NCI-H1436 (cell line): ENCODE data around the gene SLC25A41.
"Not testable (repeated sequence)": the region's sequence is repeated elsewhere in the genome, so short reads cannot be mapped to it uniquely, and the experiment has no call there.

Experiments
- DNase-seq: peaks from one replicate; lab custom pipeline; 2025; lab: John Stamatoyannopoulos, UW

Gene SLC25A41

GRCh38 chr19:6412061-6412446 is 21.5 kb downstream of the SLC25A41 start:
- no peak for DNase-seq

GRCh38 chr19:6409346-6409745 is 24.2 kb downstream of the SLC25A41 start:
- DNase-seq = no peak

GRCh38 chr19:6406401-6406800 is 27.2 kb downstream of the SLC25A41 start:
- no peak for DNase-seq

GRCh38 chr19:6402837-6403608 is 30.5 kb downstream of the SLC25A41 start:
- DNase-seq = no peak

GRCh38 chr19:6402058-6402457 is 31.5 kb downstream of the SLC25A41 start:
- DNase-seq = no peak

GRCh38 chr19:6400062-6400944 is 33.3 kb downstream of the SLC25A41 start:
- DNase-seq = not testable (repeated sequence)

- DNase-seq = no peak
Measured at GRCh38 chr19:6396305-6396704, 37.3 kb downstream of the SLC25A41 start.

- no peak for DNase-seq
Measured at GRCh38 chr19:6394831-6395230, 38.7 kb downstream of the SLC25A41 start.

- DNase-seq = no peak
Measured at GRCh38 chr19:6393983-6394412, 39.6 kb downstream of the SLC25A41 start.

- peak; percentile 95 for DNase-seq
Measured at GRCh38 chr19:6393074-6393982, 40.2 kb downstream of the SLC25A41 start, which contains the start of gene GTF2F1. Gene GTF2F1 (minus strand): TSS chr19:6393164. CDS start chr19:6392995, 169 bp downstream.

GRCh38 chr19:6392221-6393073 is 41.1 kb downstream of the SLC25A41 start:
- DNase-seq = no peak

- DNase-seq = no peak
Measured at GRCh38 chr19:6387372-6387771, 46.2 kb downstream of the SLC25A41 start.

GRCh38 chr19:6384381-6384780 is 49.2 kb downstream of the SLC25A41 start:
- DNase-seq = no peak

- DNase-seq = no peak
Measured at GRCh38 chr19:6383188-6383587, 50.4 kb downstream of the SLC25A41 start.

- DNase-seq = no peak
Measured at GRCh38 chr19:6381030-6381750, 52.4 kb downstream of the SLC25A41 start.

- no peak for DNase-seq
Measured at GRCh38 chr19:6379744-6380143, 53.8 kb downstream of the SLC25A41 start.

- DNase-seq = no peak
Measured at GRCh38 chr19:6378486-6378885, 55.1 kb downstream of the SLC25A41 start.

GRCh38 chr19:6378041-6378440 is 55.5 kb downstream of the SLC25A41 start:
- no peak for DNase-seq

- DNase-seq = no peak
Measured at GRCh38 chr19:6376512-6377190, 56.9 kb downstream of the SLC25A41 start.
